Suprapubic skin (tissue), 4 donors: ENCODE measurements around the gene SYNE1.

Experiments
- POLR2A ChIP-seq, 2 donors: fragments of 450-650 bp; IDR thresholded peaks; one replicate each; pipeline ENCODE4 v1.6.1; 2017; ENCODE audit warnings: antibody characterized with exemption in 2 of 2, mild to moderate bottlenecking in 2 of 2, moderate library complexity in 2 of 2
- POLR2AphosphoS5 ChIP-seq, 3 donors: sonication (generic); formaldehyde crosslinking; IDR thresholded peaks; one replicate each; pipeline ENCODE4 v1.6.1; 2017; ENCODE audit warnings: antibody characterized with exemption in 3 of 3
- TF ChIP-seq, protein P1 (sequence below), 2 donors: fragments of 200-600 bp in 1 of 2; fragments of 450-650 bp in 1 of 2; sonication (generic) in 1 of 2; IDR thresholded peaks; one replicate each; pipeline ENCODE4 v1.5.1; 2016 to 2019; ENCODE audit warnings: antibody characterized with exemption in 2 of 2, mild to moderate bottlenecking in 1 of 2, moderate library complexity in 1 of 2

DNA sequence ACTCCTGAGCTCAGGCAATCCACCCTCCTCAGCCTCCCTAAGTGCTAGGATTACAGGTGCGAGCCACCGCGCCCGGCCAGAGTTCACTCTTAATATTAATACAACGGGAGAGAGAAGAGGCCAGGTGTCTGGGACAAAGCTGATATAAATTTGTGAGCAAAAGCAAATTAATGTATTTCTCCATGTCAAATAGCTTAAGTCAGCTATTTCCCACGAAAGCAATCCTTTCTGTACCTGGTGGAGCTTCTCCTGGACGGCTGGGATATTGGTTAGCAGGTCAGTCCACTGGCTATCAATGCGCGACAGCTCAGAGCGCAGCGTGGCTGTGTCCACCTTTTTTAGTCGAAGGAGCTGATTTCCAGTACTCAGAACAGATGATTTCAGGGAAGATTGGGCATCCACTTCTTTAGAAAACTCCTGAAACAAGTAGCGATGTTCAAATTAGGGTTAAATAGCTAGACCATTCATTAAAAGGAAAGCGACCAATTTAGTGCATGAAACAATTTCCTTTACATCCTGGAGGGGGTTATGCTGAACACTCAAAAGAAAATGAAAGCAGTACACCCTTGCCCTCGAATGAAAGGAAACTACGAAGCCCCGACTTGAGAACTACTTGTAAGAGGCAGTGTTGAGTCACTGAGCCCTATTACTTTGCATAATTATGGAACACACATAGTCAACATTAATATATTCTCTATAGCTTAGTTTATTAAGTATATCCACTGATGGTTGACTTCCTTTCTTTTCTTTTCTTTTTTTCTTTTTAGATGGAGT lies 403.4 kb downstream of the SYNE1 start:
- TF ChIP-seq POLR2AphosphoS5 (IDR thresholded peaks at IDR 0.05), result no peak
- TF ChIP-seq, protein P1, sequence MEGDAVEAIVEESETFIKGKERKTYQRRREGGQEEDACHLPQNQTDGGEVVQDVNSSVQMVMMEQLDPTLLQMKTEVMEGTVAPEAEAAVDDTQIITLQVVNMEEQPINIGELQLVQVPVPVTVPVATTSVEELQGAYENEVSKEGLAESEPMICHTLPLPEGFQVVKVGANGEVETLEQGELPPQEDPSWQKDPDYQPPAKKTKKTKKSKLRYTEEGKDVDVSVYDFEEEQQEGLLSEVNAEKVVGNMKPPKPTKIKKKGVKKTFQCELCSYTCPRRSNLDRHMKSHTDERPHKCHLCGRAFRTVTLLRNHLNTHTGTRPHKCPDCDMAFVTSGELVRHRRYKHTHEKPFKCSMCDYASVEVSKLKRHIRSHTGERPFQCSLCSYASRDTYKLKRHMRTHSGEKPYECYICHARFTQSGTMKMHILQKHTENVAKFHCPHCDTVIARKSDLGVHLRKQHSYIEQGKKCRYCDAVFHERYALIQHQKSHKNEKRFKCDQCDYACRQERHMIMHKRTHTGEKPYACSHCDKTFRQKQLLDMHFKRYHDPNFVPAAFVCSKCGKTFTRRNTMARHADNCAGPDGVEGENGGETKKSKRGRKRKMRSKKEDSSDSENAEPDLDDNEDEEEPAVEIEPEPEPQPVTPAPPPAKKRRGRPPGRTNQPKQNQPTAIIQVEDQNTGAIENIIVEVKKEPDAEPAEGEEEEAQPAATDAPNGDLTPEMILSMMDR (IDR thresholded peaks at IDR 0.05), result no peak
- TF ChIP-seq POLR2A (IDR thresholded peaks at IDR 0.05), result no peak
